Activated CD4-positive, alpha-beta memory T cell treated with anti-CD3 and anti-CD28 coated beads, Interleukin-2, amount 10 ng/mL, durations not matched to agents 7 days and 5 days (primary cell): ENCODE measurements around the gene KLK8. TPM values are rescaled to one million over a fixed set of nuclear protein-coding genes. Genes with fewer than 3 reads are reported as not detected.
"Not testable (repeated sequence)": the region's sequence is repeated elsewhere in the genome, so short reads cannot be mapped to it uniquely, and the experiment has no call there.

Source experiments
- CTCF ChIA-PET: fragments of 350-600 bp; sonication (Branson Sonifier 250); formaldehyde crosslinking; loops from one replicate; lab custom pipeline; 2021; ENCODE audit warnings: antibody characterized with exemption, inconsistent platforms; lab: Charles Lee
- POLR2A ChIA-PET: fragments of 350-600 bp; sonication (Branson Sonifier 250); formaldehyde crosslinking; loops from one replicate; lab custom pipeline; 2021; ENCODE audit warnings: antibody characterized with exemption; lab: Charles Lee
- DNase-seq: peaks from one replicate; pipeline ENCODE4 v3.0.0-alpha.2; 2020
- H3K27ac Mint-ChIP-seq: one replicate; pipeline ENCODE4 v1.8.0; 2021; ENCODE audit warnings: mild to moderate bottlenecking, mixed read lengths
- H3K27me3 Mint-ChIP-seq: one replicate; pipeline ENCODE4 v1.8.0; 2021; ENCODE audit warnings: mixed read lengths
- H3K36me3 Mint-ChIP-seq: one replicate; pipeline ENCODE4 v1.8.0; 2021; ENCODE audit warnings: low read depth, mixed read lengths
- H3K4me1 Mint-ChIP-seq: one replicate; pipeline ENCODE4 v1.8.0; 2021; ENCODE audit warnings: mixed read lengths
- H3K4me3 Mint-ChIP-seq: one replicate; pipeline ENCODE4 v1.8.0; 2021; ENCODE audit warnings: mild to moderate bottlenecking, mixed read lengths
- H3K9me3 Mint-ChIP-seq: one replicate; pipeline ENCODE4 v1.8.0; 2021; ENCODE audit warnings: mixed read lengths
- total RNA-seq, 2 experiments: library from RNA; stranded (reverse); gene quantifications; one replicate each; pipeline ENCODE4 v1.2.3, GENCODE V29; 2021

KLK8 gene
- total RNA-seq, 2 experiments from 2014 or later, result not detected

- Mint-ChIP-seq H3K9me3 (peaks cover 2% of the 10 kb centered on the region), H3K36me3 (no peaks in the 10 kb centered on the region), H3K4me3 (no peak overlapping the region), H3K27me3 (peaks cover 22% of the 10 kb centered on the region), H3K4me1 (no peaks in the 10 kb centered on the region), H3K27ac (no peak overlapping the region)
- DNase-seq, result no peak
- ChIA-PET POLR2A (no interaction called here), CTCF (no interaction called here)
These were observed 8.8 kb downstream of the KLK8 start for GRCh38 chr19:50992666-50993035.

GRCh38 chr19:50984416-50984815, 17.0 kb downstream of the KLK8 start:
- H3K4me3 Mint-ChIP-seq, H3K9me3 Mint-ChIP-seq, CTCF ChIA-PET, H3K27ac Mint-ChIP-seq, H3K36me3 Mint-ChIP-seq, POLR2A ChIA-PET, H3K4me1 Mint-ChIP-seq, DNase-seq: not testable (repeated sequence)
- H3K27me3 Mint-ChIP-seq, result peaks cover 21% of the 10 kb centered on the region

GRCh38 chr19:50983625-50984292, 17.6 kb downstream of the KLK8 start, which contains the start of gene KLK7:
Gene KLK7 (minus strand): TSS chr19:50983917. CDS start chr19:50982399, 1,518 bp downstream.
- ChIA-PET CTCF (no interaction called here), POLR2A (no interaction called here)
- no peak for DNase-seq
- Mint-ChIP-seq H3K27me3 (peaks cover 19% of the 10 kb centered on the region), H3K27ac (no peak within 1 kb of the TSS), H3K36me3 (no peaks in the 10 kb centered on the region), H3K9me3 (no peaks in the 10 kb centered on the region), H3K4me3 (no peak within 1 kb of the TSS), H3K4me1 (no peaks in the 10 kb centered on the region)

GRCh38 chr19:50982186-50982585, 19.2 kb downstream of the KLK8 start:
- Mint-ChIP-seq H3K9me3 (no peaks in the 10 kb centered on the region), H3K27ac (no peak overlapping the region), H3K36me3 (no peaks in the 10 kb centered on the region), H3K4me3 (no peak overlapping the region), H3K4me1 (no peaks in the 10 kb centered on the region), H3K27me3 (peaks cover 12% of the 10 kb centered on the region)
- no peak for DNase-seq
- ChIA-PET POLR2A (no interaction called here), CTCF (no interaction called here)

GRCh38 chr19:50981587-50982146, 19.7 kb downstream of the KLK8 start:
- H3K27me3 Mint-ChIP-seq, result peaks cover 14% of the 10 kb centered on the region
- ChIA-PET CTCF (no interaction called here), POLR2A (no interaction called here)
- H3K4me1 Mint-ChIP-seq, result no peaks in the 10 kb centered on the region
- no peak overlapping the region for H3K4me3 Mint-ChIP-seq
- no peaks in the 10 kb centered on the region for H3K36me3 Mint-ChIP-seq
- H3K27ac Mint-ChIP-seq, result no peak overlapping the region
- DNase-seq, result no peak
- no peaks in the 10 kb centered on the region for H3K9me3 Mint-ChIP-seq

GRCh38 chr19:50980208-50980607, 21.2 kb downstream of the KLK8 start:
- Mint-ChIP-seq H3K4me1 (no peaks in the 10 kb centered on the region), H3K9me3 (no peaks in the 10 kb centered on the region), H3K27ac (no peak overlapping the region), H3K27me3 (peaks cover 10% of the 10 kb centered on the region), H3K36me3 (no peaks in the 10 kb centered on the region), H3K4me3 (no peak overlapping the region)
- ChIA-PET POLR2A (no interaction called here), CTCF (no interaction called here)
- no peak for DNase-seq

- Mint-ChIP-seq H3K4me3 (no peak overlapping the region), H3K27ac (no peak overlapping the region), H3K36me3 (no peaks in the 10 kb centered on the region), H3K27me3 (peaks cover 7% of the 10 kb centered on the region), H3K9me3 (no peaks in the 10 kb centered on the region), H3K4me1 (no peaks in the 10 kb centered on the region)
- ChIA-PET POLR2A (no interaction called here), CTCF (no interaction called here)
- no peak for DNase-seq
These were observed 21.6 kb downstream of the KLK8 start for GRCh38 chr19:50979758-50980157.

GRCh38 chr19:50978772-50979390, 22.5 kb downstream of the KLK8 start:
- H3K4me3 Mint-ChIP-seq, result no peak overlapping the region
- no peak for DNase-seq
- H3K4me1 Mint-ChIP-seq, result no peaks in the 10 kb centered on the region
- H3K9me3 Mint-ChIP-seq, result no peaks in the 10 kb centered on the region
- no peaks in the 10 kb centered on the region for H3K36me3 Mint-ChIP-seq
- no peak overlapping the region for H3K27ac Mint-ChIP-seq
- H3K27me3 Mint-ChIP-seq, result peaks cover 7% of the 10 kb centered on the region
- POLR2A ChIA-PET, result no interaction called here
- CTCF ChIA-PET, result no interaction called here

- no peaks in the 10 kb centered on the region for H3K36me3 Mint-ChIP-seq
- no peak overlapping the region for H3K27ac Mint-ChIP-seq
- no peak overlapping the region for H3K4me3 Mint-ChIP-seq
- peaks cover 7% of the 10 kb centered on the region for H3K27me3 Mint-ChIP-seq
- DNase-seq, result no peak
- no peaks in the 10 kb centered on the region for H3K9me3 Mint-ChIP-seq
- H3K4me1 Mint-ChIP-seq, result no peaks in the 10 kb centered on the region
- POLR2A ChIA-PET, result no interaction called here
- CTCF ChIA-PET, result no interaction called here
These were observed 23.8 kb downstream of the KLK8 start for GRCh38 chr19:50977626-50978025.

GRCh38 chr19:50975766-50976165, 25.6 kb downstream of the KLK8 start:
- DNase-seq, result no peak
- Mint-ChIP-seq H3K9me3 (no peaks in the 10 kb centered on the region), H3K27me3 (peaks cover 5% of the 10 kb centered on the region), H3K27ac (no peak overlapping the region), H3K4me3 (no peak overlapping the region), H3K4me1 (no peaks in the 10 kb centered on the region), H3K36me3 (no peaks in the 10 kb centered on the region)
- CTCF ChIA-PET, result no interaction called here
- POLR2A ChIA-PET, result no interaction called here

- POLR2A ChIA-PET, result no interaction called here
- no peak overlapping the region for H3K4me3 Mint-ChIP-seq
These were observed 26.5 kb downstream of the KLK8 start for GRCh38 chr19:50974702-50975556.

GRCh38 chr19:50972795-50973376, 28.5 kb downstream of the KLK8 start:
- no peaks in the 10 kb centered on the region for H3K9me3 Mint-ChIP-seq
- H3K4me1 Mint-ChIP-seq, result no peaks in the 10 kb centered on the region
- H3K4me3 Mint-ChIP-seq, result no peak overlapping the region
- no peak for DNase-seq
- no peak overlapping the region for H3K27ac Mint-ChIP-seq
- H3K36me3 Mint-ChIP-seq, result no peaks in the 10 kb centered on the region
- ChIA-PET POLR2A (no interaction called here), CTCF (interaction anchor here (0.6 kb wide), 1 partner anchor 772 kb away, joined by 3 read pairs; no protein-coding TSS in a partner anchor)
- peaks cover 5% of the 10 kb centered on the region for H3K27me3 Mint-ChIP-seq

More at GRCh38 chr19:50974702-50975556, 26.5 kb downstream of the KLK8 start:
- no peak for DNase-seq
- peaks cover 5% of the 10 kb centered on the region for H3K27me3 Mint-ChIP-seq
- no peaks in the 10 kb centered on the region for H3K4me1 Mint-ChIP-seq
- no peaks in the 10 kb centered on the region for H3K36me3 Mint-ChIP-seq
- CTCF ChIA-PET, result no interaction called here
- no peaks in the 10 kb centered on the region for H3K9me3 Mint-ChIP-seq
- H3K27ac Mint-ChIP-seq, result no peak overlapping the region

- H3K36me3 Mint-ChIP-seq, H3K27ac Mint-ChIP-seq, CTCF ChIA-PET, H3K9me3 Mint-ChIP-seq, H3K4me1 Mint-ChIP-seq, DNase-seq, H3K4me3 Mint-ChIP-seq, POLR2A ChIA-PET, H3K27me3 Mint-ChIP-seq: not testable (repeated sequence)
These were observed 31.6 kb downstream of the KLK8 start for GRCh38 chr19:50969810-50970209.
